HG02884 (cell line): Measurements from ENCODE around the gene ENOX2.
"Not testable (repeated sequence)": the region's sequence is repeated elsewhere in the genome, so short reads cannot be mapped to it uniquely, and the experiment has no call there.

ENCODE experiments used
- ATAC-seq: cut with Tn5 transposase; IDR thresholded peaks from one replicate; pipeline ENCODE4 v1.9.1; 2021; ENCODE audit warnings: mild to moderate bottlenecking, moderate library complexity; ENCODE audit not compliant: unreplicated experiment

ENOX2 gene

DNA sequence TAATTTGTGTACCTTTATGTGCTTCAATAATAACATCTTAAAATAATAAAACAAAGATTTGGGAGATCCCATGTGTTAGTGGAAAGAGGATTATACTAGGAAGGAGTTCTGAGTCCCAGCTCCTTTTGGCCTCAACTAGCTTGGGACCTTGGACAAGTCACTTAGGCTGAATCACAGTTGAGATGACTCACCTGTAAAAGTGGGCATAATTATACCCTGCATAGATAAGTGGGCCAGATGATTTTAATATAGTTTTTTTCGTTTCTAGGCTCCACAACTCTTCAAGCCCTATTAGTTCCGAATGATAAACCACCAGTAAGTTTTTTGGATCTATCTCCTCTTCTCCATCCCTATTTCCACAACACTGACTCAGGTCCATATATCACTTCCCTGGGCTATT lies 131.8 kb downstream of the ENOX2 start:
- no peak for ATAC-seq

DNA sequence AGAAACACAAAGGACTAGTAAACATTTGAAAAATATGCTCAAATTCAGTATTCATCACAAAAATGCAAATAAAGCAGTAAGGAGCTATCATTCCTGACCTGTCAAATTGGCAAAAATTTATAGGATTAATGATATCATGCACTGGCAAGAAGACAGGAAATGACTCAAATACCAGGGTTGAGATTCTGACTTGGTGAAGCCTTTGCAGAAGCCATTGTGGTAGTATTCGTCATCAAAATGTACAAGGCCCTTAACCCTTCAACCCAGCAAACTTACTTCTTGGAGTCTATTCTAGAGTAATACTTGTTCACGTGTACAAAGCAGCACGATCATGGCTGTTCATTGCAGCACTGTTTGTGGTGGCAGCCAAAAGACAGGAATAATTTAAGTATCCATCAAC lies 132.4 kb downstream of the ENOX2 start:
- ATAC-seq: no peak

DNA sequence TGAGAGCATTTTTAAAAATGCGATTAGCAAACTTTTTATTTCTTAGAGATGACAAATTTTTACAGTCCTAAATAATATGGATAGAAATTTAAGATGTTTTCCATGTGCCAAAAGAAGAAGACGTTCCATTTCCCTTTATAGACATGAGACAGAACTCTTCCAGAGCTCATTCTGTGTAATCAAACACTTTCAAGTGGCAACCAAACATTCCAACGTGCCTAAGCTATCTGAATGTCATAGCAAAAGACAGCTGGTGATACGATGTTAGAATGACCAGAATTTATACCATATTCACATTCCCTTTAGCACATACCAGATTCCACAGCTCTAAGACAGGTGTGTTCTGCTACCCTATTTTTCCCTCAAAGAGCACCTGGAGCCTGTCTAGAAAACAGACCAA lies 133.2 kb downstream of the ENOX2 start:
- no peak for ATAC-seq

DNA sequence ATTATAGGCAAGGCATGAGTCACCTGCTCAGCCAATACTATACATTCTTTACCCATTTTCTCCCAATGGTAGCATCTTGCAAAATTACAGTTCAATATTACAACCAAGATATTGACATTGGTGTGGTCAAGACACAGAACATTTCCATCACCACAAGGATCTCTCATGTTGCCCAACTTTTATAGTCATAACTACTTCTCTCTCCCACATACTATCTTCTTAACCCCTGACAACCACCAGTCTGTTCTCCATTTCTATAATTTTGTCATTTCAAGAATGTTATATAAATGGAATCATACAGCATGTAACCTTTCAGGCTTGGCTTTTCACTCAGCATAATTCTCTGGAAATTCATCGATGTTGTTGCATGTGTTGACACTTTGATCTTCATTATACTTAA lies 144.9 kb downstream of the ENOX2 start:
- no peak for ATAC-seq

DNA sequence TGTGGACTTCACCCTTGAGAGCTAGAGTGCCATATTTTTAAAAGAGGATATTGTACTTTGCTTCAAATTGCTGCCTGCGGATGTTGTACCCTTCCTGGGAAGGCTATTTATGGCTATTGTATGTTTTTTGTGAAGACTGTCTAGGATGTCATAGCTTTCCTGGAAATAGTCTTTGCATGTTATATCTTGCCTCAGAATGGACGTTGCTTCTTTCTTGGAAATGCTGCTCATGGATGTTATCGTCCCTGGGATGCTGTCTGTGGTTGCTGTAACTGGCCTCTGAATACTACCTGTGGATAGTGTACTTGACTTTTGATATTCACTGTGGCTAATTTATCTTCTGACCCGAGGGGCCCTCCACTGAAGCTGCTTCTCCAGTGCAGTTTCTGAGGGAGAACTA lies 146.8 kb downstream of the ENOX2 start:
- no peak for ATAC-seq

DNA sequence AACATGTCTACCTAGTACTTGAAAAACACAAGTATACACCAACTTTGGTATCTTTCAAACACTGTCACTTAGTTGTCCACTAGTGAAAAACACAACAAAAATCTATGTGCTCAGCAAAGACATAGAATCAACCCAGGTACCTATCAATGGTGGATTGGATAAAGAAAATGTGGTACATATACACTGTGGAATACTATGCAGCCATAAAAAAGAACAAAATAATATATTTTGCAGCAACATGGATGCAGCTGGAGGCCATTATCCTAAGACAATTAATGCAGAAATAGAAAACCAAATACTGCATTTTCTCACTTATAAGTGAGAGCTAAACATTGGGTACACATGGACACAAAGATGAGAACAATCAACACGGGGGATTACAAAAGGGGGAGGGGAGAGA lies 148.7 kb downstream of the ENOX2 start:
- no peak for ATAC-seq

DNA sequence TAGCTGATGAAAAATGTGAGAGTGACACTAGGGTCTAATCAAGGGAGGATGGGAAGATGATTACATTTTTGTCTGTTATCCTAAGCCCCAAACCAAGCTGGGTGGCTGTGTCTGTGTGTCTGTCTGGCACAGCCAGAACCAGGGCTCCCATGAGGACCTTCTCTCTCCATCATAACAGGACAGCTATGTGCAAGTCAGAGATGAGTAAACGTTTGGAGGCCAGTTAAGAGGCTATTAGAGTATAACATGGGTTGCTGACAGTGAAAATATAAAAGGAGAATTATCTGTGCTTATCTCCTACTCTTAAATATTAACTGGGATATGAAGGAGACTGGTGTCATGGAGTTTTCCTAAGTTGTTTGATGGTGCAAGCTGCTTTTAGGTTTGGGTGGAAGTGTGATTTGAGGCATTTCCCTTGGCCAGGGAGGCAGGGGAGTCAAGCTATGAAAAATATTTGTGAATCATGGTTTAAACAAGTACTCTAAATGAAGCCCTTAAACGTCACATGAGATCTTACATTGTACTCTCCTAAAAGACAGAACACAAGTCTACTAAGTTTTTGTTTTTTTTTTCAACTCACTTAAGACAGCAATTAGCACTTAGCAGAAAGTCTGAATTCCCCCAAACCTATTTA lies 156.2 kb downstream of the ENOX2 start:
- no peak for ATAC-seq

DNA sequence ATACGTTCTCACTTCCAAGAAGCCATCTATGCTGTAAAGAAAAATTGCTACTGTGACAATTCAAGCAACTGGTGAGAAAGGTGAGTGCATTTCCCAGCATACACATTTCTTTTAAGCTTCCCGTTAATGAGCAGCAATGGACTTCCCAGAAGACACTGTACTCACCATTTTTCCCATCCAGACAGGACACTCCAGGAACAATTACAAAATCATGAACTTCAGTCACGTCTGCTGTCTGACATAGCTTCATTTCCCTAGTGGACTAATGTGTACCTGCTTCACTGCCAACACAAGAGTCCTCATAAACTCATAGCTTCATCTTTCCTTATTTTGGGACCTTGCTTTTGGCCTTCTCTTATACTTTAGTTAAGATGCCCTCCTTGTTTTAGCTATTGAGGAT lies 156.9 kb downstream of the ENOX2 start:
- no peak for ATAC-seq

DNA sequence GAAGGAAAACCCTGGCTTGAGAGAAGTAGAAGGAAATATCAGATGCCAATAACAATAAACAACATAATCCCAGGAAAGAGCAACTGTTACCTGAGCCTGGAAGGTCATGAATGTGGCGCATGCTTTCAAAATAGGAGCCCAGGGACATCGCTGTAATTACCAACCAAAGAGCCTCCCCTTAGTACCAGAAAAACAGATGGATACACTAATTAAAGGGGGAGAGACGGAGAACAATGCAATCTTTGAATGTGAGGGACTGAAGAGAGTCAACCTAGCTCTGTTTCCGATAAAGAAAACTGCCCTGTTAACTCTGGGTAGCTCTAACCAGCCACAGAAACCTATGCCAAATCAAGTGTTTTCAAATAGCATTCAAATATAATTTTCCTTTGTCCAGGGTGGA lies 161.4 kb downstream of the ENOX2 start:
- ATAC-seq: no peak

DNA sequence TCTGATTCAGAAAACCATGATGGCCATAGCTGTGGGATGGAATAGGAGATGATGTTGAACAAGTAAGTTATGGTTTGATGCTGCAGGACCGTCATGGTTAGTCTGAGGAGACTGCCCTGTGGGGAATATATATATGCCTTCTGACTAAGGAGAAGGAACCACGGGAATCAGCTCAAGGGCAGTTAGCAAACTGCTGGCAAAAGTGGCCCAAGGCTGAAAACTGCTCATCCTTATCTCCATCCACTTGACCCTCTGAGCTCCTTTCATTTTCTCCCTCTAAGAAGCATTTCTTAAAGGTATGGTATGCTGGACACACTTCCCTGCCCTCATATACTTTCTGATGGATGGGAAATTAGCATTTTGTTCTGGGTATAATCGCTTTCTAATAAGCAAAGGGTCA lies 161.9 kb downstream of the ENOX2 start:
- no peak for ATAC-seq

DNA sequence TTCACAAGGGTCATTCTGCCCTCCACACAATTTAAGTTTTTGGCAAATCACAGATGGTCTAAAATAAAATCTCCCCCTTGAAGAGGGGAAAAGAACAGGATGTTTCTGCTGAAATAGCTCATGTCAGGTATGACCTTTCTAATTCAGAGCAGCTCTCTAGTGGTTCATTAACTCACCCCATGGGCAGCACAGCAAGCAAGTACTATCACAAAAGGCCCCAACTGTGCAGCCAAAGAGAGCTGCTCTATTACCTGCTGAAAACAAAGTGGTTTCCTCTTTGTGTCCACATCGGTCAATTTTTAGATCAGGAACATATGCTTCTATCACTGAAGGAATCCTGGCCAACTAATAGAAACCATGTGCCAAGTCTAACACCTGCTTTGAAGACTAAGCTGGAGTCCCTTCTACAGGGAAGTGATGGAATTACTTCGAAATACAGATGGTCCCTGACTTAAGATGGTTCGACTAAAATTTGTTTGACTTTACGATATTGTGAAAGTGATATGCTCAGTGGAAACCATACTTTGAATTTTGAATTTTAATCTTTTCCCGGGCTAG lies 164.3 kb downstream of the ENOX2 start:
- no peak for ATAC-seq

DNA sequence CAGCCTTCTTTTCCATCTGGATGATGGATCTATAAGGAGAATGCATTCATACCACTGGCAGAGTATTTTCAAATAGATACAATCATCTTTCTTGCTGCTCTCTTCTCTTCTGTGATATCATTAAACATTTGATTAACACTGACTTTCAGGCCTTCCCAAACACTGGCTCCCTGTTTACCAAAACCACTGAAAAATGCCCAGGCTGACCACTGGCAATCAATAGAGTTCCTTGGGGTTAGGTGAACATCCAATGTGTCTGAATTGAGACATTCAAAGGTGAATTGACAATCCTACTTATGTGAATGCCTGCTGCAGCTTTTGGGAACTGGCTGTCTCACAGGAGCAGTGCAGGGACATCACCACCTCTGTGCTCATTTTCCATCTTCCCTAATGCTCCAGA lies 168.3 kb downstream of the ENOX2 start:
- ATAC-seq: no peak

DNA sequence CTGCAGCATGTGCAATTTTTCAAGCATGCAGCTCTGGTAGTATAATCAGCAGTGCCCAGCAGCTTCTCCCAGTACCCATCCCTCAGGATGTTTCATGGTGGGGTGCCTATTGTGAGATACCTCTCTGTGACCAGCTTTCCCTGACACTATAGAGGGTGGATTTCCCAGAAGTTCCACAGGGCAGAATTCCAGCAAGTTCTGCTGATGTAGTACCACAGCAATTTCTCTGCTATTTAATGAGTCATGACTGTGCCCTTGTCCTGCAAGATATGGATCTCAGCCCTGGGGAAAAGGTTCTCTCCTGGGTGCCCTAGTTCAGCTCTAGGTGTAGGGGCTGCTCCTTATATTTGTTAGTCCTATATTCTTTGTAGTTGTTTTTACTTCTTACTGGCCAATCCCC lies 174.8 kb downstream of the ENOX2 start:
- no peak for ATAC-seq

DNA sequence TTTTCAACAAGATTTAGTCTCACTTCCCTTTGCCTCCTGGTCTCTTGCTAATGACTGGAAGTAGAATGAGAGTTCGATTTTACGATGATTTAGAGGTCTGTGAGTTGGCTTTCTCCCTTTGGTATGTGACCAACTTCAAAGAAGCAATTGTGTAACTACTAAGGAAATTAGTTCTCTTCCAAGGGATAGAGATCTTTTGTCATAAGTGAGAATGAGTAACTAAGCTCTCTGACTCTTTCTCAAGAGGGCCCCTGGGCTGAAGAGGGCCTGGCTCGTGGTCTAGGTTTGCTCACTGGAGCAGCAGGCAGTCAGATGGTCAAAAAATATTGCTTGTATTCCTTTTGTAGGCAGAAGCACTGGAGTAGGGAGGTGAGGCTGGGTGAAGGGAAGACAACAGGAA lies 176.3 kb downstream of the ENOX2 start:
- ATAC-seq: no peak

DNA sequence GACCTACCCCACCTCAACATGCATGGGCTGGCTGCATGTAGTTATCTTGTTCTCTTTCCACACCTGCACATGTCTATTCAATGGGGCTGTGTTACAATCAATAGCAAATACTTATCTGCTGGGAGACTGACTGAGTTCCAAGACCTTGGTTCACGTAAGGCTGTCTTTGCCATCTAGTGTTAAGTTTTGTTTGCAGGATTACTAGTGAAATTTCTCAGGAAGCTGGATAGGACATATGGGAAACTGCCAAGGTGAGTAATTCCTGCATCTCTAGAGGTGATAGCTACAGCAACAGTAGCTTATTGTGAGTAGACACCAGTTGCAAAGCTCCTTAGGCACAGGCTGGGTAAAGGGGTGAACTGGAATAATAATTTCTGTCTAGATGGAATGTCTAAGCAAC lies 177.5 kb downstream of the ENOX2 start:
- no peak for ATAC-seq

DNA sequence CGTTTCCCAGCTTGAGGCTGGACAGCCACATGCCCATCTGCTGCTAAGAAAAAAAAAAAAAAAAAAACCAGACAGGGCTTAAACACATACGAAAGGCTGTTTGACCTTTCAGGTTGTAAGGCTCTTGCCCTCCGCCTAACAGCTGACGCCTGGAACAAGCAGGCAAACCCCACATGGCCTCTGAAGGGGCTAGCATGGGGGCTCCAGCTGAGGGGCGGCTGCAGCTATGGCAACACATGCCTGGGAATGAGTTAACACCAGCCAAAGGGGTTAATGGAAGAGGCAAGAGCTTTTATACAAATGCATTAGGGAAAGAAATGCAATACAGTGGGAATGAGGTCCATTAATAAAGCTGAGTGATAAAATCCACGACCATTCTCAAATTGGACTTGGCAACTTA lies 183.6 kb downstream of the ENOX2 start:
- no peak for ATAC-seq

DNA sequence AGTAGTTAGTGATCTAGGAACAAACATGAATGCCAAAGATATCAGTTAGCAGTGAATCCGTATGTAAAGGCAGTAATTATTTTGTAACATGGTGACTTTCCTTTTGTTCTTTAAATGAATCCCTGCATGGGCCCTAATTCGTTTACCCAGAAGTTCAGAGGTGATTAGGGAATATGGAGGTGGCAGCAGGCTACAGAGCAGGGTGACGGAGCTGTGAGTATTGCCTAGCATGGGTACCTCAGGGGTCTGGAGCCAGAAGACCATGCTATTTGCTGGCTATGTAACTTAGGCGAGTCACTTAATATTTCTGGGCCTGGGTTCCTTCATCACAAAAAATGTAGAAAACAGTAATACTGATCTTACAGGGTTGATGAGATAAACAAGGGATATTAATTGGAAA lies 184.9 kb downstream of the ENOX2 start:
- ATAC-seq: no peak

DNA sequence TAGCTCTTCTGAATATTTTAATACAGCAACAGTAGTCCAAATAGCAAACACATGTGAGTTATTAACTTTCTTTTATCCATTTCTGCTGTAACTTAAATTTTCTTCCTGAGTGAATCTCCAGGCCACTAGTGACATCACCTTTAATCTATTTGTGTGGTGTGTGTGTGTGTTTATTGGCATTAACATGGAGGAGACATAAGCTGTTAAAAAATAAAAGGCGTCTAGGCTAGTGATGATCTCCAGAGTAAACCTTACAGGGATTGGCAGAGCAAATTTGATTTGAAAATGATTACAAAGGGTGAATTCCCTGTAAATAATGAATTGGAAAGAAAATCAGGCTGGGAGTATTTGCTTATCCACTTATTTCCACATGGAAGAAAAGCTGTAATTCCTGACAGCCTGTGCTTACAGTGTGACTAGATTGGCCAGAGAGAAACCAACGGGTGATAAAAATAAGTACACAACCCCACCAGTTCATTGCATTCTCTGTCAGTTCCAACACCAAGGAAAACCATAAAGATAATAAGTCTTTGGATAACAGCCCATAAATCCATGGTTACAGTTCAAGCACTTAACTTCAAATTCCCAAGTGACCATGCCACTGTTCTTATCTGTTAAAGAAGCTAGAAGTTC lies 186.1 kb downstream of the ENOX2 start:
- ATAC-seq: no peak

DNA sequence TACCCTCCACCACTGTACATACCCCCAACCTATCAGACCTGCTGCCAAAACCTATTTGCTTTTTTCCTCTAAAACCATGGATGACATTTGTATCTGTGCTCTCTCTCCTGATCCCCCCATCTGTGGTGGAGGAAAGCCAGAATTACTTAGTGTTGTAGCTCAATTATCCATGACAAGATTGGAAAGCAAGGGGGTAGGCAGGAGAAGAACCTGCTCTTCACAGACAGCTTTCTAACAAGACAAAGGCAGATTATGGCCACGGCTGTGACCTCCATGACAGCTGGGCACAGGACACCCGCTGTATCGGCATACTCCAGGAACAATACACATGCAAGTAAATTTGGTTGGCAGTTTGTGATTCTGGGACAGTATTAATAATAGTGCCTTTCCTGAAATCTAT lies 186.7 kb downstream of the ENOX2 start:
- no peak for ATAC-seq

DNA sequence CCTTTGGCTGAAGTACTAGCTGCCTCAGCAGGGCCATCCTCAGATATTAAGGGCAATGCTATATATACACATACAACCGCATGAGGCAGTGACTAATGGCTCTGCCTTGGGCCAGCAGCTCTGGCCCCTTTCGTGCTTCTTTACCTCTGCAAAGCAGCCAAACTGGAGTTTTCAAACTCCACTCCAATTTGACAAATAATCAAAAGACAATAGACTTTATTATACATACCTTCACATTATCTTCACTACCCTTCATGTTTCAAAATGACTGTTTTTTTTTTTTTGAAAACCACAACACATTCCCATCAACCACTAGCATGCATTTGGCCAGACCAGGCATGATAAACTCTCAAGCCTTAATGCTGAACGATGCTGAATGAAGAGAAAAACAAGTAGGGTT lies 187.7 kb downstream of the ENOX2 start:
- ATAC-seq: no peak

DNA sequence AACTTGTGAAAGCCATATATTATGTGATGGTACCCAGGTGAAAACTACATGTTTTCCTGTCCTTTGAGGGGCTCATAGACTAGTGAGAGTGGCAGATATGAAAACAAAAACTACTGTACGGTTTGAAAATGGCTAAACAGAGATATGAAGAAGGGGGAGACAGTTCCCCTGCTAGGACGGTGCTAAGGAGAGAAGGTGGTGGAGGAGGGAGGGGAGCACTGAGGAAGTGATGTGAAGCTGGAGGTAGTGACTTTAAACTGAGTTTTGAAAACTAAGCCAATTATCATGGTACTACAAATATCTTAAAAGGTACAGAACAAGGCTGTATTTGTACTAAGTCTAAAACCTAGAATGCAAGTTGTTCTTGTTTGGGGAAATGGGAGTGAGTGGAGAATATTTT lies 188.3 kb downstream of the ENOX2 start:
- ATAC-seq: no peak

DNA sequence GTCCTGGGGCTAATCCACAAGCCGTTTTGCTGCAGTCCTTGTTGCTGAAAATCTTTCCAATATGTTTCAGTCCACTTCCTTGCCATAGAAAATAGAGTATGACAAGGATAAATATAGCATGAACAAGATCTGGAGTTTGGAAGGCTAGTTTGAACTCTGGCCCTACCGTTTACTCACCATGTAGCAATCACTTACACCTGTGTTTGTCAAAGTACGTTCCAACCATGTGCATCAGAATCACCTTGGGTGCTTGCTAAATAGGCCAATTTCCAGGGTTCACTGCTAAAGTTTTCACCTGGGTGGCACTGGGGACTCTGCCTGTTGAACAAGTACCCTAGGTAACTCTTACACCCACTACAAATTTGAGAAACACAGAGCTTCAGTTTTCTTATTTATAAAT lies 188.9 kb downstream of the ENOX2 start:
- no peak for ATAC-seq

DNA sequence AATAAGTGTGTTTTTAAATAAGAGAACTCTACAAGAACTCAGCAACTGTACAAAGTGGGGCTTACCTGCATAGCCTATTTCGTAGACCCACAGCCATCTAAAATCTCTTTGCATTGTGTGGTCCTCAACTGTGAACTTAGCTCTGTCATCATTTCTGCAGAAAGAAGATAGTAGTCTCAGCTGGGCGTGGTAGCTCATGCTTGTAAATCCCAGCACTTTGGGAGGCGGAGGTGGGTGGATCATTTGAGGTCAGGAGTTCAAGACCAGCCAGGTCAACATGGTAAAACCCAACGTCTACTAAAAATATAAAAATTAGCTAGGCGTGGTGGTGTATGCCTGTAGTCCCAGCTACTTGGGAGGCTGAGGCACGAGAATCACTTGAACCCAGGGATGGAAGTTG lies 193.8 kb downstream of the ENOX2 start:
- ATAC-seq: not testable (repeated sequence)
